ENCODE results near the gene DCAF10.

GRCh38 chr9:37909326-37909725 lies 108.7 kb downstream of the DCAF10 start:
- TF ChIP-seq, protein P1, sequence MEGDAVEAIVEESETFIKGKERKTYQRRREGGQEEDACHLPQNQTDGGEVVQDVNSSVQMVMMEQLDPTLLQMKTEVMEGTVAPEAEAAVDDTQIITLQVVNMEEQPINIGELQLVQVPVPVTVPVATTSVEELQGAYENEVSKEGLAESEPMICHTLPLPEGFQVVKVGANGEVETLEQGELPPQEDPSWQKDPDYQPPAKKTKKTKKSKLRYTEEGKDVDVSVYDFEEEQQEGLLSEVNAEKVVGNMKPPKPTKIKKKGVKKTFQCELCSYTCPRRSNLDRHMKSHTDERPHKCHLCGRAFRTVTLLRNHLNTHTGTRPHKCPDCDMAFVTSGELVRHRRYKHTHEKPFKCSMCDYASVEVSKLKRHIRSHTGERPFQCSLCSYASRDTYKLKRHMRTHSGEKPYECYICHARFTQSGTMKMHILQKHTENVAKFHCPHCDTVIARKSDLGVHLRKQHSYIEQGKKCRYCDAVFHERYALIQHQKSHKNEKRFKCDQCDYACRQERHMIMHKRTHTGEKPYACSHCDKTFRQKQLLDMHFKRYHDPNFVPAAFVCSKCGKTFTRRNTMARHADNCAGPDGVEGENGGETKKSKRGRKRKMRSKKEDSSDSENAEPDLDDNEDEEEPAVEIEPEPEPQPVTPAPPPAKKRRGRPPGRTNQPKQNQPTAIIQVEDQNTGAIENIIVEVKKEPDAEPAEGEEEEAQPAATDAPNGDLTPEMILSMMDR (IDR thresholded peaks at IDR 0.05), result no peak
- TF ChIP-seq POLR2A (IDR thresholded peaks at IDR 0.05), result no peak

All from Peyer's patch (tissue), 4 donors.